H1 (cell line): ENCODE results near the gene TBC1D17. TPM values are rescaled to one million over a fixed set of nuclear protein-coding genes. Genes with fewer than 3 reads are reported as not detected.

Experiments
- CTCF ChIA-PET: fragments of 300-600 bp; sonication (Branson Sonifier 250); formaldehyde crosslinking; loops from one replicate; lab custom pipeline; 2021; ENCODE audit not compliant: partially characterized antibody; lab: Charles Lee
- POLR2A ChIA-PET: fragments of 300-600 bp; sonication (Branson Sonifier 250); formaldehyde crosslinking; loops from one replicate; lab custom pipeline; 2021; ENCODE audit warnings: inconsistent platforms; ENCODE audit not compliant: partially characterized antibody; lab: Charles Lee
- DNase-seq, 2 experiments: peaks; one replicate each; pipeline versions ENCODE4 v3.0.0 to v3.0.0-alpha.2; 2010 to 2022; ENCODE audit warnings: low spot score in 2 of 2, low read depth in 1 of 2, mixed read lengths in 1 of 2
- FAIRE-seq: peaks from 2 replicates; lab custom pipeline; 2011; peaks lifted over from hg19 to GRCh38; lab: Jason Lieb, UNC
- H2AFZ ChIP-seq: 2 replicates; pipeline ENCODE4 v1.8.1; 2012; ENCODE audit warnings: low read length, inconsistent platforms
- H2AK5ac ChIP-seq: 2 replicates; pipeline ENCODE4 v1.6.1; 2013; ENCODE audit warnings: low read depth, low read length
- H2BK120ac ChIP-seq: replicated peaks from 2 replicates; pipeline ENCODE3; 2013; ENCODE audit warnings: low read depth, low read length, inconsistent platforms
- H2BK12ac ChIP-seq: 2 replicates; pipeline ENCODE4 v1.6.1; 2013; ENCODE audit warnings: low read depth, low read length
- H2BK15ac ChIP-seq: 2 replicates; pipeline ENCODE4 v1.6.1; 2013; ENCODE audit warnings: low read length
- H2BK20ac ChIP-seq: 2 replicates; pipeline ENCODE4 v1.6.1; 2013; ENCODE audit warnings: low read length
- H2BK5ac ChIP-seq: 2 replicates; pipeline ENCODE4 v1.6.1; 2013; ENCODE audit warnings: low read depth, low read length
- H3K14ac ChIP-seq: 2 replicates; pipeline ENCODE4 v1.6.1; 2013; ENCODE audit warnings: inconsistent platforms; ENCODE audit not compliant: insufficient read length
- H3K18ac ChIP-seq: 2 replicates; pipeline ENCODE4 v1.6.1; 2013; ENCODE audit warnings: low read length; ENCODE audit errors: extremely low read depth
- H3K23ac ChIP-seq: 2 replicates; pipeline ENCODE4 v1.6.1; 2013; ENCODE audit warnings: inconsistent platforms; ENCODE audit not compliant: insufficient read length
- H3K23me2 ChIP-seq: 2 replicates; pipeline ENCODE4 v1.6.1; 2013; ENCODE audit warnings: low read depth, low read length
- H3K27ac ChIP-seq: 2 replicates; pipeline ENCODE4 v1.6.1; 2011; ENCODE audit warnings: low read depth, low read length, inconsistent platforms
- H3K27me3 ChIP-seq, 4 experiments: replicated peaks in 1 of 4; 1 replicate in 1 of 4; 2 replicates in 3 of 4; pipeline versions ENCODE4 v1.6.1 to v1.8.1; 2011 to 2013; ENCODE audit warnings: low read length in 3 of 4, mild to moderate bottlenecking in 3 of 4, inconsistent platforms in 2 of 4, mixed read lengths in 2 of 4, moderate library complexity in 1 of 4; ENCODE audit not compliant: control insufficient read depth in 3 of 4, insufficient read depth in 3 of 4; ENCODE audit errors: extremely low read depth in 1 of 4
- H3K36me3 ChIP-seq, 4 experiments: 2 replicates each; pipeline versions ENCODE4 v1.6.1 to v1.8.1; 2011 to 2013; ENCODE audit warnings: mild to moderate bottlenecking in 4 of 4, low read length in 3 of 4, moderate library complexity in 2 of 4, control low read depth in 1 of 4, inconsistent platforms in 1 of 4; ENCODE audit not compliant: insufficient read depth in 4 of 4, control insufficient read depth in 2 of 4
- H3K4ac ChIP-seq: replicated peaks from 2 replicates; pipeline ENCODE3; 2013; ENCODE audit warnings: low read length, low read depth, mixed read lengths, inconsistent platforms; ENCODE audit not compliant: insufficient read length
- H3K4me1 ChIP-seq, 4 experiments: replicated peaks in 1 of 4; 1 replicate in 1 of 4; 2 replicates in 3 of 4; pipeline versions ENCODE4 v1.6.1 to v1.8.1; 2011 to 2013; ENCODE audit warnings: low read length in 3 of 4, inconsistent platforms in 2 of 4, mixed read lengths in 1 of 4; ENCODE audit not compliant: insufficient read depth in 4 of 4, control insufficient read depth in 3 of 4
- H3K4me2 ChIP-seq, 2 experiments: 2 replicates each; pipeline versions ENCODE4 v1.6.1 to v1.8.1; 2011 to 2013; ENCODE audit warnings: low read depth in 2 of 2, low read length in 2 of 2, control low read depth in 1 of 2, inconsistent platforms in 1 of 2, mild to moderate bottlenecking in 1 of 2; ENCODE audit not compliant: insufficient read depth in 1 of 2
- H3K4me3 ChIP-seq, 4 experiments: fragments of 200-600, 300-600 bp in 1 of 4; sonication (generic), shearing (Covaris generic), sonication (Bioruptor Twin) in 1 of 4; 2 replicates each; pipeline versions ENCODE4 v1.5.1 to v1.8.1; 2011 to 2016; ENCODE audit warnings: low read length in 4 of 4, low read depth in 3 of 4, control low read depth in 2 of 4, inconsistent platforms in 2 of 4, mild to moderate bottlenecking in 2 of 4, mixed read lengths in 1 of 4, moderate library complexity in 1 of 4; ENCODE audit not compliant: insufficient read depth in 2 of 4; ENCODE audit errors: extremely low read depth in 1 of 4
- H3K56ac ChIP-seq: replicated peaks from 2 replicates; pipeline ENCODE3; 2013; ENCODE audit warnings: low read depth, mild to moderate bottlenecking, mixed read lengths, low read length, inconsistent platforms; ENCODE audit not compliant: insufficient read length
- H3K79me1 ChIP-seq: 2 replicates; pipeline ENCODE4 v1.6.1; 2013; ENCODE audit warnings: low read depth, low read length, control low read depth
- H3K79me2 ChIP-seq, 2 experiments: 2 replicates each; pipeline versions ENCODE4 v1.6.1 to v1.8.1; 2012 to 2013; ENCODE audit warnings: low read length in 2 of 2, mild to moderate bottlenecking in 2 of 2, inconsistent platforms in 1 of 2; ENCODE audit not compliant: insufficient read depth in 2 of 2, control insufficient read depth in 1 of 2
- H3K9ac ChIP-seq, 4 experiments: replicated peaks in 1 of 4; 1 replicate in 1 of 4; 2 replicates in 3 of 4; pipeline versions ENCODE4 v1.6.1 to v1.8.1; 2011 to 2013; ENCODE audit warnings: low read depth in 3 of 4, low read length in 3 of 4, control low read depth in 2 of 4, mild to moderate bottlenecking in 2 of 4, moderate library complexity in 2 of 4, inconsistent platforms in 1 of 4; ENCODE audit errors: extremely low read depth in 1 of 4
- H3K9me3 ChIP-seq, 2 experiments: 2 replicates each; pipeline versions ENCODE4 v1.6.1 to v1.8.1; 2012 to 2013; ENCODE audit warnings: mild to moderate bottlenecking in 2 of 2, moderate library complexity in 2 of 2, control low read depth in 1 of 2, inconsistent platforms in 1 of 2, low read depth in 1 of 2, low read length in 1 of 2, mixed read lengths in 1 of 2; ENCODE audit not compliant: insufficient read depth in 2 of 2
- H4K20me1 ChIP-seq, 2 experiments: replicated peaks in 1 of 2; 2 replicates each; pipeline versions ENCODE3 to v1.8.1; 2011 to 2013; ENCODE audit warnings: inconsistent platforms in 2 of 2, low read length in 2 of 2, mild to moderate bottlenecking in 1 of 2; ENCODE audit not compliant: insufficient read depth in 2 of 2, control insufficient read depth in 1 of 2
- H4K5ac ChIP-seq: 2 replicates; pipeline ENCODE4 v1.6.1; 2013; ENCODE audit warnings: low read length, low read depth, mixed read lengths, inconsistent platforms; ENCODE audit not compliant: insufficient read length
- H4K8ac ChIP-seq: 2 replicates; pipeline ENCODE4 v1.8.0; 2013; ENCODE audit warnings: mild to moderate bottlenecking, moderate library complexity, low read length, inconsistent platforms; ENCODE audit not compliant: insufficient read depth; ENCODE audit errors: extremely low read depth
- H4K91ac ChIP-seq: replicated peaks from 2 replicates; pipeline ENCODE3; 2013; ENCODE audit warnings: low read length, mixed read lengths, inconsistent platforms; ENCODE audit not compliant: insufficient read length
- POLR2AphosphoS5 ChIP-seq: IDR thresholded peaks from 2 replicates; pipeline ENCODE4 v1.6.1; 2011; ENCODE audit warnings: low read depth, low read length
- TAF1 ChIP-seq: IDR thresholded peaks from 2 replicates; pipeline ENCODE4 v1.6.1; 2011; ENCODE audit warnings: mild to moderate bottlenecking, low read depth, low read length
- WGBS, 2 experiments: shearing (Covaris generic) in 1 of 2; methylation state at CpG; one replicate each; pipeline versions ENCODE4 v1.1.6 to v1.1.7; 2013 to 2015; ENCODE audit warnings: low lambda C conversion rate in 2 of 2, mixed read lengths in 2 of 2, inconsistent platforms in 1 of 2, low coverage in 1 of 2, missing lambda C conversion rate in 1 of 2; ENCODE audit not compliant: insufficient replicate concordance in 2 of 2, insufficient coverage in 1 of 2, insufficient read length in 1 of 2; ENCODE audit errors: extremely low coverage in 1 of 2, missing lambda C conversion rate in 1 of 2; 5-methylcytosine and 5-hydroxymethylcytosine counted together
- polyA plus RNA-seq, 7 experiments: library from polyadenylated mRNA; depleted of rRNA in 3 of 7; stranded (reverse) in 5 of 7; unstranded in 2 of 7; fragments of >200 nt in 5 of 7; fragments of 200-250 nt in 2 of 7; gene quantifications; 1 replicate in 5 of 7; 2 replicates in 1 of 7; 4 replicates in 1 of 7; pipeline versions ENCODE4 v1.2.1 to v1.2.3, GENCODE V29; 2011 to 2013; ENCODE audit warnings: missing spikeins in 2 of 7, mixed read lengths in 2 of 7
- total RNA-seq: library from RNA; stranded (reverse); fragmentation: NEBNext Ultra II Directional; extraction: Animal tissue kit (Norgen Biotek cat#: 25700); gene quantifications from 2 replicates; pipeline ENCODE4 v1.2.1, GENCODE V29; 2021

The TBC1D17 gene
- total and polyA plus RNA-seq, 2 of the 8 experiments (the other 6 are each of a cell fraction or from before 2014, with no cell fraction given), result 30.3 to 44.9 TPM

- H3K4me1 ChIP-seq, result peaks cover 3 to 9% (median 6%) of the 10 kb centered on the region in 4 experiments
- DNase-seq (no peak), FAIRE-seq (no peak)
- no peak overlapping the region for H2BK120ac ChIP-seq
- no peak overlapping the region for H3K56ac ChIP-seq
- POLR2A ChIA-PET, result interaction anchor here (0.7 to 12.4 kb wide), 6 partner anchors 10 to 77 kb away, joined by 3 to 247 read pairs (median 8); partner anchors contain the start of genes AKT1S1, FUZ, PNKP and TBC1D17
- no peak overlapping the region for H2BK5ac ChIP-seq
- no peak overlapping the region for H3K14ac ChIP-seq
- WGBS, 2 experiments, result 93% methylated on average over 9 of the region's 10 CpGs; no CpG with 5 or more reads in 1 of the 2 experiments
- no peak overlapping the region for H2BK15ac ChIP-seq
- H3K23ac ChIP-seq, result no peak overlapping the region
- H3K27me3 ChIP-seq, result no peaks in the 10 kb centered on the region; a peak in 1 of 7 replicates
- H3K4me2 ChIP-seq, result no peak overlapping the region
- H4K20me1 ChIP-seq, result peaks cover 45 to 54% of the 10 kb centered on the region in 2 experiments
- no peak overlapping the region; the same call in 1 of the 2 replicates for H3K18ac ChIP-seq
- H3K27ac ChIP-seq, result no peak overlapping the region
- H2BK20ac ChIP-seq, result no peak overlapping the region
- no peak overlapping the region for H3K4ac ChIP-seq
- H3K4me3 ChIP-seq, result no peak overlapping the region
- H3K9ac ChIP-seq, result no peak overlapping the region
- no peak overlapping the region for H4K8ac ChIP-seq
- peaks cover 20% of the 10 kb centered on the region for H3K79me1 ChIP-seq
- H2AFZ ChIP-seq, result no peak overlapping the region
- no peak overlapping the region; the same call in 1 of the 2 replicates for H2AK5ac ChIP-seq
- H3K79me2 ChIP-seq, result peaks cover 17 to 28% of the 10 kb centered on the region in 2 experiments
- peaks cover 10% of the 10 kb centered on the region; the same call in 1 of the 2 replicates for H3K23me2 ChIP-seq
- CTCF ChIA-PET, result interaction anchor here (0.7 to 3.0 kb wide), 2 partner anchors 10 to 1018 kb away, joined by 4 to 13 read pairs; partner anchors contain the start of gene HSD17B14
- peaks cover 13 to 52% (median 30%) of the 10 kb centered on the region in 4 experiments; a peak in 7 of 8 replicates for H3K36me3 ChIP-seq
- H3K9me3 ChIP-seq, result no peaks in the 10 kb centered on the region
- no peak overlapping the region for H2BK12ac ChIP-seq
- H4K91ac ChIP-seq, result no peak overlapping the region
- H4K5ac ChIP-seq, result no peak overlapping the region
- TF ChIP-seq POLR2AphosphoS5, result peak; percentile 34; the same call in 1 of the 2 replicates
- no peak for TF ChIP-seq TAF1
Observed at GRCh38 chr19:49853852-49854377, 23.6 kb upstream of the TBC1D17 start.
